HUES48 (cell line): ENCODE results near the gene POLR2B.
"Not testable (repeated sequence)": the region's sequence is repeated elsewhere in the genome, so short reads cannot be mapped to it uniquely, and the experiment has no call there.

ENCODE experiments used
- H3K27ac ChIP-seq: one replicate; pipeline ENCODE4 v1.7.0; 2013; ENCODE audit warnings: low read depth, low read length, inconsistent platforms
- H3K27me3 ChIP-seq: 2 replicates; pipeline ENCODE4 v1.6.1; 2013; ENCODE audit warnings: mild to moderate bottlenecking, low read length; ENCODE audit not compliant: control insufficient read depth, insufficient read depth
- H3K36me3 ChIP-seq: 2 replicates; pipeline ENCODE4 v1.6.1; 2013; ENCODE audit warnings: low read length; ENCODE audit not compliant: control insufficient read depth, insufficient read depth
- H3K4me1 ChIP-seq: 2 replicates; pipeline ENCODE4 v1.6.1; 2013; ENCODE audit warnings: mild to moderate bottlenecking, low read length; ENCODE audit not compliant: control insufficient read depth, insufficient read depth
- H3K4me3 ChIP-seq: 2 replicates; pipeline ENCODE4 v1.5.1; 2013; ENCODE audit warnings: mild to moderate bottlenecking, low read depth, low read length
- H3K9ac ChIP-seq: 2 replicates; pipeline ENCODE4 v1.6.1; 2013; ENCODE audit warnings: mild to moderate bottlenecking, low read depth, low read length, moderate library complexity
- H3K9me3 ChIP-seq: 2 replicates; pipeline ENCODE4 v1.6.1; 2013; ENCODE audit warnings: low read length; ENCODE audit not compliant: control insufficient read depth, insufficient read depth

The POLR2B gene

DNA sequence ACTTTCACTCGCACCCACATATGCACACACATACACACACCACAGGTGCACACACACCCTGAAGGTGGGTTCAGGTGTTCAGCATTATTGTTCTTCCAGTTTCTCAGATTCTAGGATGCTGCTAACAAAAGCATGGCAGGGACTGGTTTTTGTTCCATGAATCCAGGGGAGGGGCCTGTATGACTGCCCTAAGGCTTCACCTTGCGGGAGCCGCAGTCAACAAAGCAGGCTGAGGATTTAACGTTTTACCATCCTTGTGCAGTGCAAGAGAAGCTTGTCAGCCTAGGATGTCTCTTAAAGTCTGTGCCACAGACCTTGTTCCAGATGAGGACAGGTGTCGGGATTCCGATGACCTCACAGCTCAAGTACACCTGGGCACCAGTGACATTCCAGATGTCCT, 61.8 kb downstream of the POLR2B start:
- H3K36me3 ChIP-seq = no peaks in the 10 kb centered on the region
- H3K27ac ChIP-seq = no peak overlapping the region
- H3K9me3 ChIP-seq = no peaks in the 10 kb centered on the region
- no peaks in the 10 kb centered on the region for H3K27me3 ChIP-seq
- peaks cover 8% of the 10 kb centered on the region; the same call in 1 of the 2 replicates for H3K4me1 ChIP-seq
- no peak overlapping the region for H3K9ac ChIP-seq
- H3K4me3 ChIP-seq = no peak overlapping the region

DNA sequence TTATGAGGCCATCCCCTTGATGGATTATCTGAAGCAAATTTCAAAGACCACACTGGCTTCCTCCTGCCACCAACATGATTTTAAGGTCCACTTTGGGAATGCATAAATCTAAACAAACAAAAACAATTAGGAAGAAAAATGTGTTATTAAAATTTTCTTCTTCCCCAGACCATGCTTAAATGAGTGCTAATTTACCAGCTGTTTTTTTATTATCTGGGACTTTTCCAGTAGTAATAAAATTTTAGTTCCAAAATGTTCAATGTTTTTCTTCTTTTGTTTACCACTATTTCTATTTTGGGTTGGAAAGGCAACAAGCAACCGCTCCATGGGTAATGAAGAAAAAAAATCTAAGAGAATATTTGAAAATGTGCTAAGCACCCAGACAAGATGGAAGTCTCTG, 62.3 kb downstream of the POLR2B start:
- H3K4me3 ChIP-seq = no peak overlapping the region
- H3K27ac ChIP-seq = no peak overlapping the region

DNA sequence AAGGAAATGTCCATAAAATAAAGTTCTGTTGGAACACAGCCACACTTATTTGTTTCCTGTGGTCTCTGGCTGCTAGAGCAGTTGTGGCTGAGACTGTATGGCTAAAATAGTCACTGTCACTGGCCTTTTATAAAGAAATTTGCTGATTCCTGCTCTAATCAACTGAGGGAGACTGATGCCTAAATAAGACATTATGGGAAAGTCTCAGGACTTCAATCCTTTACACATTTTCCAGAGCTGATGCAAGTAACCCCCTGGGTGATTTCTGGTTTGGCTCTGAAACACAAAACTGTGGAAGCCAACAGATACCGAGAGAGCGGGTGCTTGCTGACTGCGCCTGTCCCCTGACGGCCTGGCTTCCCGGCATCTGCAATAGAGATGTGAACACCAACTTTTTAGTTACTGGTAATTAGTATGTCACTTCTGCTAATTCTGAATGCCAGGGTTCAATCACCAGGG, 64.0 kb downstream of the POLR2B start:
- Histone ChIP-seq H3K4me3 (no peak overlapping the region), H3K27ac (no peak overlapping the region), H3K9ac (no peak overlapping the region), H3K27me3 (no peaks in the 10 kb centered on the region), H3K9me3 (no peaks in the 10 kb centered on the region), H3K36me3 (no peaks in the 10 kb centered on the region), H3K4me1 (peaks cover 8% of the 10 kb centered on the region; the same call in 1 of the 2 replicates)

More for the DNA sequence above, 62.3 kb downstream of the POLR2B start:
- Histone ChIP-seq H3K9ac (no peak overlapping the region), H3K4me1 (peaks cover 8% of the 10 kb centered on the region; the same call in 1 of the 2 replicates), H3K9me3 (no peaks in the 10 kb centered on the region), H3K36me3 (no peaks in the 10 kb centered on the region), H3K27me3 (no peaks in the 10 kb centered on the region)

DNA sequence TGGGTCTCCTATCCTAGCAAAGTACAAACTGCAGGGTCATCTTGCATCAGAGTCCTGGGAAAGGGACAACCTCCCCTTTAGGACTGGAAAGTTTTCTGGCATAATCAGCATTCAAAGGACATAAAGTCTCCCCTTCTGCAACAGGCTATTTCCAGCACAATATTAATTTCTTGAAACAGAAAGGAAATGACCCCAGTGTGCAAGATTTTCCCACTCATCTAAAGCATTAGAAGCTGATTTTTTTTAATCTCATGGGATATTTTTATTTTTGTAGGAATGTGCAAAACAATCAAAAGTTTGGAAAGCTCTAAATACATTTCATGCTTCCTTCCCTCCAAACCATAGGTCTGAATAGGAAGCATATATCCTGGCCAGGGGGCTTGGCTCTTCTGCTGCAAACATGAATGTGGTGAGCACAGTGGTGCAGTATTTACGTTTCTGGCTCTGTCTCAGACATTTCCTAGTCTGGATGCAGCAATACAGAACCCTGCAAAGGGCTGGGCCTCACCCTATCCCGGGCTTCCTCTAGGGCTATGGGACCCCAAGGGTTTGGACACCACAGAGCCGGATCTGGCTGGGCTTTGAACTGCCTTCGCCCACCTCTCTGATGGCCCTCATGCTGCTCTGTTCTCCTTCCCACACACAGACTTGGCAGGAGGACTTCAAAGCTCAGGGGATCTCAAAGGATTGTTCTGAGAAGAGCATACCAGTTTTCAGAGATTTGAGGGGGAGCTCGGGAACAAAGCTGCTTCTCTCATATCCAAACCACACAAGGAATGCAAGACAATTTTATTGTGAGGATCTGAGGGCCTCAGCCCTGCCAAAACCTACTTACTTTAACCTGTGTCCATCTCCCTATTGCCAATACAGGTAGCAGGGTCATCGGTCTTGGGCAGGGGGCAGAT, 64.9 kb downstream of the POLR2B start:
- Histone ChIP-seq H3K4me3 (no peak overlapping the region), H3K9me3 (no peaks in the 10 kb centered on the region), H3K27me3 (no peaks in the 10 kb centered on the region), H3K27ac (no peak overlapping the region), H3K36me3 (no peaks in the 10 kb centered on the region), H3K4me1 (peaks cover 8% of the 10 kb centered on the region; the same call in 1 of the 2 replicates), H3K9ac (no peak overlapping the region)

DNA sequence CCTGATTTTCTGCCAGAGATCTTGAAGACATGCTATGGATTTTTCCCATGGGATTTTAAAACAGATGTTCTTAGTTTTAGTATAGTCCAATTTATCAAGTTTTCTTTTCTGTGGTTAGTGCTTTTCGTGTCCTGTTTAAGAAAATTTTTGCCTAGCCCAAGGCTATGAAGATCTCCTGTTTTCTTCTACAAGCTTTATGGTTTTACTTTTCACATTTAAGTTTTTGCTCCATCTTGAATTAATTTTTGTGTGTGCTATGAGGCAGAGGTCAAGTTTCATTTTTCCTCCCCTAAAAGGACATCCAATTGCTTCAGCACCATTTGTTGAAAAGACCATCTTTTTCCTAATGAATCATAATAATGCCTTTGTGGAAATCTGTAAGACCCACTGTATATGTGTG, 65.6 kb downstream of the POLR2B start:
- no peak overlapping the region for H3K27ac ChIP-seq

DNA sequence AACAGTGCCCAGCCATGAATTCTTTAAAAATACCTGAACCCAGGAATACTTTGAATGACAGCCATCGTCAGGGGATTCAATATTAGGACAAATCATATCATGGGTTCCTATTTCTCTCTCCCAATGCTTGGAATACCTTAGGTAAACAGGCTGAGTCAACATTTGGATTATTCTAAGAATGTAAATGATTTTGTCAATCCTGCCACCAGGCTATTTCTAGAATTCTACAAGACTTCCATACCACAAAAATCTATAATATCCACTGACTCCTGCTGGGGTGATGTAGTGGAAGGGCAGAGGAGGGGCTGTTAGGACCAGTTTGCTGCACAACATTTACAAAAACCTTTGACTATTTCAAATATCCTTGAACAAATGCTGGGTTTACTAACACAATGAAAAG, 66.3 kb downstream of the POLR2B start:
- Histone ChIP-seq H3K36me3 (no peaks in the 10 kb centered on the region), H3K9ac (no peak overlapping the region), H3K27ac (no peak overlapping the region), H3K27me3 (no peaks in the 10 kb centered on the region), H3K4me3 (no peak overlapping the region), H3K4me1 (peaks cover 5% of the 10 kb centered on the region; the same call in 1 of the 2 replicates), H3K9me3 (no peaks in the 10 kb centered on the region)

More for the DNA sequence above, 65.6 kb downstream of the POLR2B start:
- no peak overlapping the region for H3K4me3 ChIP-seq
- H3K9me3 ChIP-seq = no peaks in the 10 kb centered on the region
- H3K9ac ChIP-seq = no peak overlapping the region
- no peaks in the 10 kb centered on the region for H3K36me3 ChIP-seq
- H3K4me1 ChIP-seq = peaks cover 5% of the 10 kb centered on the region; the same call in 1 of the 2 replicates
- no peaks in the 10 kb centered on the region for H3K27me3 ChIP-seq

DNA sequence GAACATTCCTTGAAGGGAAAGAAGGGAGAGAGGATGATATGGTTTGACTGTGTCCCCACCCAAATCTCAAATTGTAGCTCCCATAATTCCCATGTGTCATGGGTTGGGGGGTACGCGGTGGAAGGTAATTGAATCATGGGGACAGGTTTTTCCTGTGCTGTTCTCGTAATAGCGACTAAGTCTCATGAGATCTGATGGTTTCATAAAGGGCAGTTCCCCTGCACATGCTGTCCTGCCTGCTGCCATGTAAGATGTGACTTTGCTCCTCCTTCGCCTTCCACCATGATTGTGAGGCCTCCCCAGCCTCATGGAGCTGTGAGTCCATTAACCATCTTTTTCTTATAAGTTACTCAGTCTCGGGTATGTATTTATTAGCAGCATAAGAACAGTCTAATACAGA, 68.3 kb downstream of the POLR2B start:
- not testable (repeated sequence) for H3K36me3 ChIP-seq, H3K9ac ChIP-seq, H3K4me3 ChIP-seq, H3K9me3 ChIP-seq, H3K27me3 ChIP-seq, H3K4me1 ChIP-seq, H3K27ac ChIP-seq

DNA sequence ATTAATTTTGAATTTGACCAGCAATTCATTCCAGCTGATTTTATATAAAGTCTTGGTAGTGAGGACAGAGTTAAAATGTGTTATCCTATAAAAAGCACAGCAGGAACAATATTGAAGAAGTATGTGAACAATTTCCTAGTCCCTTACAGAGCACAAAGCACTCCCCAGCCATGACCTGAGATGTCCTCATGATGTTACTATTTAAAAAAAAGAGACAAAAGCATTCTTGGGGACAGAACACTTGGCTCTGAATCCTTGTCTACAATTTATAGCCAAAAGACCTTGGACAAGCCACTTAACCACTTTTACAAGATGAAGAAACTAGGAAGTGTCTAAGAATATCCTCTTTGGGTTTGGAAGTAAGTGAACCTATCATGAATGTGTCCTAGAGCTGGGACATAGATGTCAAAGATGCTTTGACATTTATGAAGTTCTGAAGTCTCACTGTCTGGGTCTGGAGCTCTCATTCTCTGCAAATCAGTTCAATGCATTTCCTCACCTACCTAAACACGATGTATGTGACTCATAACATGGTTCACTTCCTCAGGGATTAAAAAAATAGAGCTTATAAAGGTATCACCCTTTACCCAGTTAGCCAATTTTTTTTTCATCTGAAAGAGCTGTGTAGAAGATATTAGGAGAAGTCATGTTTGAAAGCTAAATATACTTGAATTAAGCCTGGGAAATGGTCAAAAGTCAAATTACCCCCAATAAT, 70.1 kb downstream of the POLR2B start:
- no peak overlapping the region for H3K4me3 ChIP-seq
- H3K9ac ChIP-seq = no peak overlapping the region
- no peak overlapping the region for H3K27ac ChIP-seq
- H3K9me3 ChIP-seq = no peaks in the 10 kb centered on the region
- H3K4me1 ChIP-seq = no peaks in the 10 kb centered on the region
- no peaks in the 10 kb centered on the region for H3K36me3 ChIP-seq
- H3K27me3 ChIP-seq = no peaks in the 10 kb centered on the region

DNA sequence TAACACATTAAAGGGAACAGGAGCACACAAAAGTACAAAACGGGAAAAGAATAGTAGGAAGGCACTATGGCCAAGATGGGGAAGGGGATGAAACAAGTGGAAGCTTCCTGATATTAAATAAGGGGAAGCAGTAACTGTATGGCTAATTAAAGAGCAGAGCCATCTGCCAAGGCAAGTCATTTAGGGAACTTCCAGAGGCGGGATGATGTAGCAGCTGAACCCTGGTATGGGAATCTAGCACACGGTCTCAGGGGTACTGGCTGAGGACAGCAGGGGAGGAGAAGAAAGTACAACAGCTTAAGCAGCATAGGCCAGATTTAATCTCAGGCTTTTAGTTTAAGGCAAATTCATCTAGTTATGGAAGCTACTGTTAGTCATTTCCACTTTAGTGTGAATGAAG, 72.4 kb downstream of the POLR2B start:
- H3K9me3 ChIP-seq = no peaks in the 10 kb centered on the region
- no peaks in the 10 kb centered on the region for H3K4me1 ChIP-seq
- no peak overlapping the region for H3K4me3 ChIP-seq
- H3K27me3 ChIP-seq = no peaks in the 10 kb centered on the region
- H3K27ac ChIP-seq = no peak overlapping the region
- no peak overlapping the region for H3K9ac ChIP-seq
- no peaks in the 10 kb centered on the region for H3K36me3 ChIP-seq

DNA sequence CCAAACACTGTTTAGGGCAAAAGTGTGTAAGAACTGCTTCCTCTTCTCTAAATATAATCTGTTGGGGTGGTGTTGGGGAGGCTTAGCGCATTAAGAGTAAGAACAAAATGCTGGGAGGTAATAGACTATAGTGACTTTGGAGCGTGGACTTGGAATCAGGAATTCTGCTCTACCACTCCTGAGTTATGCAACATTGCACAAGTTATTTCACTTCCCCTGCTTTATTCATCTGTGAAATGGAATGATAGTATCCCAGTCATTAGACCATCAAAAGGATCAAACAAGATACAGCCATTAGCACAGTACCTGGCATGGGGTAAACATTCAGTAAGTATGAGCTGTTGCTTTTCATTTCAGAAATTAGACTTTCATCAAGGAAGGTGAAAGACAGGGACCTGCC, 72.8 kb downstream of the POLR2B start:
- Histone ChIP-seq H3K27me3 (no peaks in the 10 kb centered on the region), H3K9ac (no peak overlapping the region), H3K4me3 (no peak overlapping the region), H3K27ac (no peak overlapping the region), H3K4me1 (no peaks in the 10 kb centered on the region), H3K36me3 (no peaks in the 10 kb centered on the region), H3K9me3 (no peaks in the 10 kb centered on the region)

DNA sequence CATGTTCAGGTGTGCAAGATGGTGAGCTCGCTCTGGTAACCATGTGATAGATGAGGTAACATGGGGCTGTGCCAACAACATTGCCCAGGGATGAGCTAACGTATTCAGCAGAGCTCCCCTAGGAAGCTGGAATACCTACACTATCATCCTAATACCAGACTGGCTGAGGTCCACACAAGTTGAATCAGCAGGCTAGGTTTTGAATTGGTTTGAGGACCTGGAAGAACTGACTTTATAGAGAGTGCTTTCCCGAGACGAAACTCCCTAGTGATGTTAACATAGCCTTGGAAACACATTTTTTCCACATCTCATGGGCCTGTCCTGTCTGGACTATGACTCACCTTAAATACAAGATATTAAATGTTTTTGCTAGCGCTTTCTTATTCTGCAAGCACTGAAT, 74.8 kb downstream of the POLR2B start:
- H3K36me3 ChIP-seq = no peaks in the 10 kb centered on the region

More for the DNA sequence above, 74.8 kb downstream of the POLR2B start:
- Histone ChIP-seq H3K4me1 (no peaks in the 10 kb centered on the region), H3K27me3 (no peaks in the 10 kb centered on the region), H3K4me3 (no peak overlapping the region), H3K9ac (no peak overlapping the region), H3K9me3 (no peaks in the 10 kb centered on the region), H3K27ac (no peak overlapping the region)
